Articular chondrocyte of knee joint (primary cell): ENCODE data around the gene MPL. TPM values are rescaled to one million over a fixed set of nuclear protein-coding genes. Genes with fewer than 3 reads are reported as not detected.

ENCODE experiments used
- total RNA-seq: library from RNA; depleted of rRNA; stranded (reverse); fragments of >200 nt; gene quantifications from 2 replicates; pipeline ENCODE4 v1.2.3, GENCODE V29; 2012

The MPL gene
- not detected in 2 replicates for total RNA-seq

GRCh38 chr1:43337588-43337987 lies at the start of gene MPL:
Gene MPL, plus strand, starts transcription at chr1:43337818. Its CDS starts 31 bp downstream, at chr1:43337849.

GRCh38 chr1:43300378-43301094 lies 37.1 kb upstream of the MPL start, which contains the start of gene TIE1:
Gene TIE1, plus strand, starts transcription at chr1:43300982. Its CDS starts 90 bp downstream, at chr1:43301072.

GRCh38 chr1:43358746-43359693 lies 21.4 kb downstream of the MPL start, which contains the start of gene CDC20:
Gene CDC20, plus strand, starts transcription at chr1:43358981. Its CDS starts 235 bp downstream, at chr1:43359216.

GRCh38 chr1:43367904-43368645 lies 30.5 kb downstream of the MPL start, which contains the start of gene ELOVL1:
Gene ELOVL1, minus strand, starts transcription at chr1:43368011. Its CDS starts 2,402 bp downstream, at chr1:43365609.

GRCh38 chr1:43389326-43390313 lies 52.0 kb downstream of the MPL start, which contains the start of the genes MED8 and SZT2:
Gene MED8, minus strand, starts transcription at chr1:43389800. Its CDS starts 36 bp downstream, at chr1:43389764.
Gene SZT2, plus strand, starts transcription at chr1:43389899. Its CDS starts 70 bp downstream, at chr1:43389969.

Other genes with a start within 250 kb of the MPL start
- gene EBNA1BP2, start 165.5 kb upstream of the MPL start, total RNA-seq = 54.4 and 57.5 TPM in 2 replicates
- gene CFAP57, start 165.5 kb upstream of the MPL start, total RNA-seq = 0.13 and 0.65 TPM in 2 replicates
- not detected in 2 replicates for gene TMEM125, start 67.8 kb upstream of the MPL start, total RNA-seq
- gene C1orf210, start 52.2 kb upstream of the MPL start, total RNA-seq = not detected in 2 replicates
- 1.3 and 1.6 TPM in 2 replicates for gene TIE1, start 36.8 kb upstream of the MPL start, total RNA-seq
- 26.4 and 30.5 TPM in 2 replicates for gene CDC20, start 21.2 kb downstream of the MPL start, total RNA-seq
- 56.6 and 62.3 TPM in 2 replicates for gene ELOVL1, start 30.2 kb downstream of the MPL start, total RNA-seq
- 47.9 and 48.6 TPM in 2 replicates for gene MED8, start 52.0 kb downstream of the MPL start, total RNA-seq
- gene SZT2, start 52.1 kb downstream of the MPL start, total RNA-seq = 33.2 and 43.4 TPM in 2 replicates
- 27.5 and 31.5 TPM in 2 replicates for gene HYI, start 116.1 kb downstream of the MPL start, total RNA-seq
- gene PTPRF, start 193.1 kb downstream of the MPL start, total RNA-seq = 22.5 and 30.6 TPM in 2 replicates